ENCODE measurements around the gene SNPH.

GRCh38 chr20:1296117-1296610 is 30.1 kb downstream of the SNPH start:
- TF ChIP-seq POLR2AphosphoS5 (IDR thresholded peaks at IDR 0.05; ENCODE audit: low read depth, low read length) (no peak), USF2 (IDR thresholded peaks at IDR 0.05; ENCODE audit: low read length) (no peak), CTCF (IDR thresholded peaks at IDR 0.05; ENCODE audit: control extremely low read depth in 1 of 3, insufficient read depth in 1 of 3, low read depth in 1 of 3, low read length in 3 of 3) (no peak), GTF2F1 (IDR thresholded peaks at IDR 0.05; ENCODE audit: borderline replicate concordance, low read depth, low read length) (no peak), EZH2 (IDR thresholded peaks at IDR 0.05; ENCODE audit: low read depth, low read length, severe bottlenecking) (no peak), HDAC6 (IDR thresholded peaks at IDR 0.05; ENCODE audit: low read depth, low read length) (no peak), EP300 (IDR thresholded peaks at IDR 0.05; ENCODE audit: borderline replicate concordance in 1 of 2, low read depth in 2 of 2, low read length in 2 of 2) (no peak), SIN3A (conservative IDR thresholded peaks at IDR 0.05 in 1 of 2, IDR thresholded peaks at IDR 0.05 in 1 of 2; ENCODE audit: low read depth in 1 of 2, low read length in 2 of 2) (no peak), RNF2 (IDR thresholded peaks at IDR 0.05; ENCODE audit: borderline replicate concordance, low read depth, low read length, missing control alignments, poor library complexity, severe bottlenecking) (no peak)

All from H1 (cell line).